GM18867 (cell line): Measurements from ENCODE around the gene RETREG1.

Experiments used
- ATAC-seq: cut with Tn5 transposase; IDR thresholded peaks from one replicate; pipeline ENCODE4 v1.9.1; 2021; ENCODE audit warnings: mild to moderate bottlenecking, moderate library complexity; ENCODE audit not compliant: unreplicated experiment

The RETREG1 gene

GRCh38 chr5:16585041-16585667 is 31.6 kb downstream of the RETREG1 start:
- ATAC-seq: peak; percentile 49

GRCh38 chr5:16582081-16582480 is 34.7 kb downstream of the RETREG1 start:
- ATAC-seq: no peak

GRCh38 chr5:16580382-16580781 is 36.4 kb downstream of the RETREG1 start:
- no peak for ATAC-seq

GRCh38 chr5:16579142-16579847 is 37.5 kb downstream of the RETREG1 start:
- ATAC-seq: no peak

GRCh38 chr5:16578474-16578883 is 38.3 kb downstream of the RETREG1 start:
- no peak for ATAC-seq

GRCh38 chr5:16577677-16578076 is 39.1 kb downstream of the RETREG1 start:
- no peak for ATAC-seq

- ATAC-seq: no peak
Observed at GRCh38 chr5:16574789-16575721, 41.7 kb downstream of the RETREG1 start.

GRCh38 chr5:16573401-16573800 is 43.4 kb downstream of the RETREG1 start:
- no peak for ATAC-seq

- no peak for ATAC-seq
Observed at GRCh38 chr5:16572289-16573015, 44.3 kb downstream of the RETREG1 start.

GRCh38 chr5:16571016-16571415 is 45.8 kb downstream of the RETREG1 start:
- no peak for ATAC-seq

- ATAC-seq: no peak
Observed at GRCh38 chr5:16570121-16570815, 46.5 kb downstream of the RETREG1 start.

GRCh38 chr5:16568875-16569580 is 47.8 kb downstream of the RETREG1 start:
- no peak for ATAC-seq

- no peak for ATAC-seq
Observed at GRCh38 chr5:16567365-16567764, 49.4 kb downstream of the RETREG1 start.

- ATAC-seq: no peak
Observed at GRCh38 chr5:16565118-16565517, 51.7 kb downstream of the RETREG1 start.

- ATAC-seq: no peak
Observed at GRCh38 chr5:16564248-16564867, 52.4 kb downstream of the RETREG1 start.

GRCh38 chr5:16563686-16564085 is 53.1 kb downstream of the RETREG1 start:
- no peak for ATAC-seq

GRCh38 chr5:16561660-16562059 is 55.1 kb downstream of the RETREG1 start:
- ATAC-seq: no peak

- ATAC-seq: no peak
Observed at GRCh38 chr5:16559702-16560101, 57.1 kb downstream of the RETREG1 start.

- no peak for ATAC-seq
Observed at GRCh38 chr5:16558984-16559629, 57.7 kb downstream of the RETREG1 start.
